ENCODE data around the gene RASA2.

Gene RASA2

GRCh38 chr3:141486746-141487520, at the start of gene RASA2:
RASA2 (plus strand) TSS chr3:141487027; CDS start chr3:141487084, 57 bp downstream.
- in situ Hi-C loops (cut with MboI; ENCODE audit: low sequenced_read_pairs), result no loop called here

- in situ Hi-C loops (cut with MboI; ENCODE audit: low sequenced_read_pairs), result no loop called here
Measured at GRCh38 chr3:141439589-141439988, 47.2 kb upstream of the RASA2 start.

GRCh38 chr3:141440942-141441341, 45.9 kb upstream of the RASA2 start:
- in situ Hi-C loops (cut with MboI; ENCODE audit: low sequenced_read_pairs), result loop anchor here (10.0 kb wide), 1 partner anchor 126 kb away; no protein-coding TSS in a partner anchor

- in situ Hi-C loops (cut with MboI; ENCODE audit: low sequenced_read_pairs), result loop anchor here (10.0 kb wide), 1 partner anchor 127 kb away; no protein-coding TSS in a partner anchor
Measured at GRCh38 chr3:141441381-141442364, 45.2 kb upstream of the RASA2 start.

GRCh38 chr3:141442446-141442845, 44.4 kb upstream of the RASA2 start:
- in situ Hi-C loops (cut with MboI; ENCODE audit: low sequenced_read_pairs), result loop anchor here (10.0 kb wide), 1 partner anchor 128 kb away; no protein-coding TSS in a partner anchor

- in situ Hi-C loops (cut with MboI; ENCODE audit: low sequenced_read_pairs), result loop anchor here (10.0 kb wide), 1 partner anchor 128 kb away; no protein-coding TSS in a partner anchor
Measured at GRCh38 chr3:141442914-141443313, 43.9 kb upstream of the RASA2 start.

- in situ Hi-C loops (cut with MboI; ENCODE audit: low sequenced_read_pairs), result loop anchor here (10.0 kb wide), 1 partner anchor 130 kb away; no protein-coding TSS in a partner anchor
Measured at GRCh38 chr3:141444586-141445285, 42.1 kb upstream of the RASA2 start.

- in situ Hi-C loops (cut with MboI; ENCODE audit: low sequenced_read_pairs), result loop anchor here (10.0 kb wide), 1 partner anchor 131 kb away; no protein-coding TSS in a partner anchor
Measured at GRCh38 chr3:141445990-141446389, 40.8 kb upstream of the RASA2 start.

GRCh38 chr3:141446737-141447136, 40.1 kb upstream of the RASA2 start:
- in situ Hi-C loops (cut with MboI; ENCODE audit: low sequenced_read_pairs), result loop anchor here (10.0 kb wide), 1 partner anchor 132 kb away; no protein-coding TSS in a partner anchor

- in situ Hi-C loops (cut with MboI; ENCODE audit: low sequenced_read_pairs), result loop anchor here (10.0 kb wide), 1 partner anchor 133 kb away; no protein-coding TSS in a partner anchor
Measured at GRCh38 chr3:141447383-141447782, 39.4 kb upstream of the RASA2 start.

- in situ Hi-C loops (cut with MboI; ENCODE audit: low sequenced_read_pairs), result loop anchor here (10.0 kb wide), 1 partner anchor 134 kb away; no protein-coding TSS in a partner anchor
Measured at GRCh38 chr3:141448606-141449220, 38.1 kb upstream of the RASA2 start.

- in situ Hi-C loops (cut with MboI; ENCODE audit: low sequenced_read_pairs), result loop anchor here (10.0 kb wide), 1 partner anchor 135 kb away; no protein-coding TSS in a partner anchor
Measured at GRCh38 chr3:141449424-141449823, 37.4 kb upstream of the RASA2 start.

- in situ Hi-C loops (cut with MboI; ENCODE audit: low sequenced_read_pairs), result loop anchor here (10.0 kb wide), 1 partner anchor 114 kb away; no protein-coding TSS in a partner anchor
Measured at GRCh38 chr3:141450727-141451375, 36.0 kb upstream of the RASA2 start.

- in situ Hi-C loops (cut with MboI; ENCODE audit: low sequenced_read_pairs), result loop anchor here (10.0 kb wide), 1 partner anchor 113 kb away; no protein-coding TSS in a partner anchor
Measured at GRCh38 chr3:141452045-141452444, 34.8 kb upstream of the RASA2 start.

- in situ Hi-C loops (cut with MboI; ENCODE audit: low sequenced_read_pairs), result loop anchor here (10.0 kb wide), 1 partner anchor 112 kb away; no protein-coding TSS in a partner anchor
Measured at GRCh38 chr3:141452773-141453172, 34.1 kb upstream of the RASA2 start.

GRCh38 chr3:141454054-141454453, 32.8 kb upstream of the RASA2 start:
- in situ Hi-C loops (cut with MboI; ENCODE audit: low sequenced_read_pairs), result loop anchor here (10.0 kb wide), 1 partner anchor 111 kb away; no protein-coding TSS in a partner anchor

GRCh38 chr3:141454906-141455602, 31.8 kb upstream of the RASA2 start:
- in situ Hi-C loops (cut with MboI; ENCODE audit: low sequenced_read_pairs), result loop anchor here (10.0 kb wide), 1 partner anchor 110 kb away; no protein-coding TSS in a partner anchor
